OCI-LY3 (cell line): ENCODE data around the gene SCGB3A2.

Source experiments
- H2AFZ ChIP-seq: fragments of 200-600, 300-600 bp; shearing (Covaris generic); 2 replicates; pipeline ENCODE4 v1.6.0; 2014; ENCODE audit warnings: antibody characterized with exemption, low read depth, low read length
- H3K27ac ChIP-seq: fragments of 200-600, 300-600 bp; sonication (generic); 2 replicates; pipeline ENCODE4 v1.5.1; 2014; ENCODE audit warnings: mild to moderate bottlenecking, low read length, moderate library complexity, mixed read lengths
- H3K27me3 ChIP-seq: fragments of 200-600, 300-600 bp; sonication (generic); 2 replicates; pipeline ENCODE4 v1.6.1; 2014; ENCODE audit warnings: low read depth, low read length, mixed read lengths
- H3K36me3 ChIP-seq: fragments of 200-600, 300-600 bp; sonication (generic); replicated peaks from 2 replicates; pipeline ENCODE3; 2014; ENCODE audit warnings: low read depth, low read length, mixed read lengths
- H3K4me1 ChIP-seq: fragments of 300-600, 200-600 bp; sonication (generic); 2 replicates; pipeline ENCODE4 v1.6.1; 2014; ENCODE audit warnings: low read length, mixed read lengths
- H3K4me2 ChIP-seq: fragments of 200-600, 300-600 bp; sonication (generic); 2 replicates; pipeline ENCODE4 v1.6.1; 2014; ENCODE audit warnings: low read length, mixed read lengths
- H3K4me3 ChIP-seq: fragments of 300-600, 200-600 bp; sonication (generic); 2 replicates; pipeline ENCODE4 v1.5.1; 2014; ENCODE audit warnings: antibody characterized with exemption, mild to moderate bottlenecking, low read length, moderate library complexity
- H3K79me2 ChIP-seq: fragments of 300-600, 200-600 bp; shearing (Covaris generic); 2 replicates; pipeline ENCODE4 v1.6.1; 2014; ENCODE audit warnings: mild to moderate bottlenecking, low read length, mixed read lengths
- H3K9ac ChIP-seq: fragments of 300-600, 200-600 bp; shearing (Covaris generic); 2 replicates; pipeline ENCODE4 v1.6.0; 2014; ENCODE audit warnings: mild to moderate bottlenecking, low read length, moderate library complexity
- H3K9me3 ChIP-seq: fragments of 200-600, 300-600 bp; shearing (Covaris generic); 2 replicates; pipeline ENCODE4 v1.6.1; 2014; ENCODE audit warnings: low read length, mixed read lengths; ENCODE audit not compliant: insufficient read depth
- H4K20me1 ChIP-seq: fragments of 200-600, 300-600 bp; sonication (generic); 2 replicates; pipeline ENCODE4 v1.6.1; 2016; ENCODE audit warnings: low read length, mixed read lengths; ENCODE audit not compliant: insufficient read depth
- CTCF ChIP-seq: fragments of 200-600, 300-600 bp; sonication (generic); IDR thresholded peaks from 2 replicates; pipeline ENCODE4 v1.5.1; 2014; ENCODE audit warnings: antibody characterized with exemption, low read length, low read depth
- EZH2phosphoT487 ChIP-seq: fragments of 200-600 bp; shearing (Covaris generic); IDR thresholded peaks from 2 replicates; pipeline ENCODE4 v1.6.1; 2018; ENCODE audit warnings: antibody characterized with exemption, mixed run types, low read depth

Gene SCGB3A2

DNA sequence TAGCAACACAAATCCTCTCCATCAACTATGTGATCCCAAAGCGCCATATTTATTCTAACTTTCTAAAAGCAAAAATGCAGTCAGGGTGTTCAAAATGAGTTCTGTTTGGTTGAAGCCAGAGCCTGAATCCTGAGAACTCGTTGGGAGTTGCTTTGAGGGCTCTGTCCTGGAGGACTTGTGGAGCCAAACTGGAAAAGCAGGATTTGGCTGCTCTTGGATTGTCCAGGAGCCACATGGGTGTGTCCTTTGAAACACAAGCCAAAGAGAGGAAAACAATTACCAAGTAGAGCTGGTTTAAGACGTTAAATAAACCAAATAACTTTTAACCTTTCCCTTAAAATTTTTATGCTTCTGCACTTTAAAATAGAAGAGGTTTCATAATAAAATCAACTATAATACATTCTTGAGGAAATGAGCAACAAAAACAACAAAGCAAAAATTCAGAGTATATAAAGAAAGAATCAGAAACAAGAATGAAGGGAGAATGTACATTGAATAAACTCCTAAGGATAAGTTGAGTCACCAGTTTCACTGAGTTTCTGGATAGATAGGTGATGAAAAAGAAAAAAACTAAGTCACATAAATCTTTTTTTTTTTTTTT is 14.3 kb downstream of the SCGB3A2 start:
- H3K9me3 ChIP-seq = no peaks in the 10 kb centered on the region
- H3K4me3 ChIP-seq = no peak overlapping the region
- no peaks in the 10 kb centered on the region for H3K79me2 ChIP-seq
- H3K9ac ChIP-seq = no peak overlapping the region
- no peaks in the 10 kb centered on the region for H3K4me1 ChIP-seq
- no peaks in the 10 kb centered on the region for H4K20me1 ChIP-seq
- no peak overlapping the region for H2AFZ ChIP-seq
- no peak overlapping the region for H3K27ac ChIP-seq
- TF ChIP-seq EZH2phosphoT487 (no peak), CTCF (no peak)
- H3K4me2 ChIP-seq = no peak overlapping the region
- H3K27me3 ChIP-seq = peaks cover 7% of the 10 kb centered on the region
- no peaks in the 10 kb centered on the region for H3K36me3 ChIP-seq

DNA sequence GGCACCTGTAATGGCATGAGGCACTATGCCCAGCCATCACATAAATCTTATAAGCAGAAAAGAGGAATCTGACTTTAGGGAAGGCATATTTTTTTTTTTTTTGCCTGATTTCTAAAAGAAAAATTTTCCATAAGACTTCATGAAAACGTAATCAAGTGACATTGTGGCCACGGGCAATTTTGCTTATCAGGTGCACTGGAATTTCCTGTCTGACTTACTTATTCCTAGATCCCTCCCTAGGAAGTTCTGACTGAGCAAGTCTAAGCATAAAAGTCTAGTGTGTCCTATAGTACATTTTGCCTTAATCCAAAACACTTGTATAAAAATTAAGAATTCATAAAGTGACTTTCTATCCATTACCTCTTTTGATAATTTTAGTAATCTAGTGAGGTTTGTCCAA is 15.3 kb downstream of the SCGB3A2 start:
- H2AFZ ChIP-seq = no peak overlapping the region
- no peaks in the 10 kb centered on the region for H3K79me2 ChIP-seq
- no peaks in the 10 kb centered on the region for H3K36me3 ChIP-seq
- no peaks in the 10 kb centered on the region for H3K9me3 ChIP-seq
- H4K20me1 ChIP-seq = no peaks in the 10 kb centered on the region
- TF ChIP-seq CTCF = no peak
- TF ChIP-seq EZH2phosphoT487 = no peak
- no peak overlapping the region for H3K27ac ChIP-seq
- no peak overlapping the region for H3K4me3 ChIP-seq
- no peak overlapping the region for H3K9ac ChIP-seq
- no peaks in the 10 kb centered on the region for H3K4me1 ChIP-seq
- H3K4me2 ChIP-seq = no peak overlapping the region
- peaks cover 3% of the 10 kb centered on the region; the same call in 1 of the 2 replicates for H3K27me3 ChIP-seq

- no peak overlapping the region for H3K4me2 ChIP-seq
- H3K9ac ChIP-seq = no peak overlapping the region
- H3K9me3 ChIP-seq = no peaks in the 10 kb centered on the region
- no peaks in the 10 kb centered on the region for H4K20me1 ChIP-seq
- H3K79me2 ChIP-seq = no peaks in the 10 kb centered on the region
- no peaks in the 10 kb centered on the region for H3K4me1 ChIP-seq
- H3K4me3 ChIP-seq = no peak overlapping the region
- no peaks in the 10 kb centered on the region for H3K36me3 ChIP-seq
- peaks cover 3% of the 10 kb centered on the region; the same call in 1 of the 2 replicates for H3K27me3 ChIP-seq
- TF ChIP-seq EZH2phosphoT487 (no peak), CTCF (no peak)
- H3K27ac ChIP-seq = no peak overlapping the region
- H2AFZ ChIP-seq = no peak overlapping the region
These were observed 17.4 kb downstream of the SCGB3A2 start for GRCh38 chr5:147895864-147896263.

- no peak overlapping the region for H2AFZ ChIP-seq
- no peak for TF ChIP-seq CTCF
- no peak for TF ChIP-seq EZH2phosphoT487
- H3K36me3 ChIP-seq = no peaks in the 10 kb centered on the region
- no peak overlapping the region for H3K4me2 ChIP-seq
- H3K27ac ChIP-seq = no peak overlapping the region
- H3K79me2 ChIP-seq = no peaks in the 10 kb centered on the region
- H3K4me1 ChIP-seq = 0 out of 2 replicates have a peak, but pooled peaks cover under 1% of the 10 kb centered on the region
- no peaks in the 10 kb centered on the region for H3K27me3 ChIP-seq
- H3K4me3 ChIP-seq = no peak overlapping the region
- no peak overlapping the region for H3K9ac ChIP-seq
- H3K9me3 ChIP-seq = no peaks in the 10 kb centered on the region
- no peaks in the 10 kb centered on the region for H4K20me1 ChIP-seq
These were observed 20.4 kb downstream of the SCGB3A2 start for GRCh38 chr5:147898875-147899401.
